Measurements from ENCODE around the gene UCMA.
A peak's percentile ranks its signal among the peaks of the same experiment; 100 is the strongest.
"Not testable (repeated sequence)": the region's sequence is repeated elsewhere in the genome, so short reads cannot be mapped to it uniquely, and the experiment has no call there.

The UCMA gene

GRCh38 chr10:13234172-13234571 lies at the start of gene UCMA:
TSS of gene UCMA (minus strand) at chr10:13234374. CDS start at chr10:13234258, 116 bp downstream.
- DNase-seq (ENCODE audit: low read depth) = no peak

GRCh38 chr10:13282348-13282747 lies 48.2 kb upstream of the UCMA start:
- not testable (repeated sequence) for DNase-seq (ENCODE audit: low read depth)

- no peak for DNase-seq (ENCODE audit: low read depth)
Observed at GRCh38 chr10:13276749-13277365, 42.7 kb upstream of the UCMA start.

GRCh38 chr10:13276146-13276545 lies 42.0 kb upstream of the UCMA start:
- not testable (repeated sequence) for DNase-seq (ENCODE audit: low read depth)

GRCh38 chr10:13272164-13272571 lies 38.0 kb upstream of the UCMA start:
- no peak for DNase-seq (ENCODE audit: low read depth)

- DNase-seq (ENCODE audit: low read depth) = peak; percentile 20
Observed at GRCh38 chr10:13271552-13272163, 37.5 kb upstream of the UCMA start.

GRCh38 chr10:13270877-13271551 lies 36.8 kb upstream of the UCMA start:
- DNase-seq (ENCODE audit: low read depth) = no peak

GRCh38 chr10:13268841-13269240 lies 34.7 kb upstream of the UCMA start:
- DNase-seq (ENCODE audit: low read depth) = no peak

GRCh38 chr10:13268310-13268709 lies 34.1 kb upstream of the UCMA start:
- no peak for DNase-seq (ENCODE audit: low read depth)

GRCh38 chr10:13263591-13263990 lies 29.4 kb upstream of the UCMA start:
- DNase-seq (ENCODE audit: low read depth) = no peak

- DNase-seq (ENCODE audit: low read depth) = no peak
Observed at GRCh38 chr10:13262433-13262832, 28.3 kb upstream of the UCMA start.

GRCh38 chr10:13257621-13258140 lies 23.5 kb upstream of the UCMA start:
- no peak for DNase-seq (ENCODE audit: low read depth)

- no peak for DNase-seq (ENCODE audit: low read depth)
Observed at GRCh38 chr10:13256627-13257026, 22.5 kb upstream of the UCMA start.

- no peak for DNase-seq (ENCODE audit: low read depth)
Observed at GRCh38 chr10:13253726-13254125, 19.6 kb upstream of the UCMA start.

- DNase-seq (ENCODE audit: low read depth) = no peak
Observed at GRCh38 chr10:13247784-13248183, 13.6 kb upstream of the UCMA start.

GRCh38 chr10:13247246-13247645 lies 13.1 kb upstream of the UCMA start:
- no peak for DNase-seq (ENCODE audit: low read depth)

GRCh38 chr10:13242260-13242659 lies 8.1 kb upstream of the UCMA start:
- not testable (repeated sequence) for DNase-seq (ENCODE audit: low read depth)

- no peak for DNase-seq (ENCODE audit: low read depth)
Observed at GRCh38 chr10:13241613-13242012, 7.4 kb upstream of the UCMA start.

- DNase-seq (ENCODE audit: low read depth) = no peak
Observed at GRCh38 chr10:13239923-13240322, 5.7 kb upstream of the UCMA start.

GRCh38 chr10:13238271-13239077 lies 4.3 kb upstream of the UCMA start:
- no peak for DNase-seq (ENCODE audit: low read depth)

- DNase-seq (ENCODE audit: low read depth) = no peak
Observed at GRCh38 chr10:13236638-13237037, 2.5 kb upstream of the UCMA start.

- not testable (repeated sequence) for DNase-seq (ENCODE audit: low read depth)
Observed at GRCh38 chr10:13234736-13235135, 562 bp upstream of the UCMA start.

Measured in T-helper 22 cell (primary cell).